HG02642 (cell line): ENCODE data around the gene PDK3.

ENCODE experiments used
- ATAC-seq: cut with Tn5 transposase; IDR thresholded peaks from one replicate; pipeline ENCODE4 v1.9.1; 2021; ENCODE audit warnings: mild to moderate bottlenecking; ENCODE audit not compliant: unreplicated experiment, poor library complexity

PDK3 gene

DNA sequence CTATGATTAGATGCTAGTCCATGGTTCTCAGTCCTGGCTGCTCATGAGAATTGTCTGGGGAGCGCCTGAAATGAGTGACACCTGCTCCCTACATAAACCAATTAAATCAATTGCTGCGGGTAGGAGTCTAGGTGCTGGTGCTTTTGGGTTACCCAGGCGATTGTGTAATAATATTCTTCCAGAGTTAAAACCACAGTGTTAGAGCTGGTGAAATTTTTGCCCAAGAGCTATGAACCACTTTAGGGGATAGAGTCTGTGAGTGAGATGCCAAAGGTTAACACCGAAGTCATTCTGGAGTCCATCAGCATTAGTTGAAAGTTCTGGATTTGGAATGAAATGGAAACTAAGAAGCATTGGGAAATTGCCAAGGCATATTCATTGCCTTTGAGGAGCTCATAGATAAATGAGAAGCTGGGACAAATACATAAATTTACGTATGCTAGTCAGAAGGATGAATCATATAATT is 15.3 kb downstream of the PDK3 start:
- ATAC-seq, result peak; percentile 49

DNA sequence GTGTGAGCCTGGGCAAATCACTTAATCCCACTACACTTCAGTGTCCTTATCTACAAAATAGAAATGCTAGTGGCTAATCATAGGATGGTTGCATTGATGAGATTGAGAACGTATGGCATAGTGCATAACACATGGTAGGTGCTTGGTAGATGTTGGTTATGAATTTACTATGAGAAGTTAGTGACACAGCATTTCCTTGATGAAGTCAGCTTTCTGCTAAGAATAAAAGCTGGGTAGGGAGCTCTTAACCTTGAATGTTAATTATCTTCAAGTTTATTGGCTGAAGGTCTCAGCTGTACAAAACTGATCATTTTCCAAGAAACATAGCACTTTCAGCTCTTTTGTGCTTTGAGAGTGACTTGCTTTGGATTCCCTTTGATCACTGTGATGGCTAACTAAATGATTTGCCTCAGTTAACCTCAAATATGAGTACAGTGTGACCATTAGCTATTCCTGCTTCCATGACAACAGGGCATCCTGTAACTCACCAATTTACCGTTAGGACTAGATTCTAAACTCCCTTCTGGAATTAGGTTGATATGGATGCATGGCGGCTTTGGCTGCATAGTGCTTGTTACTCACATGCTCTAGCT is 17.8 kb downstream of the PDK3 start:
- no peak for ATAC-seq

DNA sequence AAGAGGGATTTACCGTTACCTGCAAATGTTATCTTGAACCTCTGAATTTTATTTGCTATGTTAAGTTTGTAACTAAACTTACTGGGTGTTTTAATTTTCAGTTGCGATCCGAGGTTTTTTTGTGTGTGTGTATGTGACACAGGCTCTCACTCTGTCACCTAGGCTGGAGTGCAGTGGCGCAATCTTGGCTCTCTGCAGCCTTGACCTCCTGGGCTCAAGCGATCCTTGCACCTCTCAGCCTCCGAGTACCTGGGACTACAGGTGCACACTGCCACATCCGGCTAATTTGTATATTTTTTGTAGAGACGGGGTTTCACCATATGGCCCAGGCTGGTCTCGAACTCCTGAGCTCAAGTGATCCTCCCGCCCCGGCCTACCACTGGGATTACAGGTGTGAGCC is 18.5 kb downstream of the PDK3 start:
- ATAC-seq, result no peak

DNA sequence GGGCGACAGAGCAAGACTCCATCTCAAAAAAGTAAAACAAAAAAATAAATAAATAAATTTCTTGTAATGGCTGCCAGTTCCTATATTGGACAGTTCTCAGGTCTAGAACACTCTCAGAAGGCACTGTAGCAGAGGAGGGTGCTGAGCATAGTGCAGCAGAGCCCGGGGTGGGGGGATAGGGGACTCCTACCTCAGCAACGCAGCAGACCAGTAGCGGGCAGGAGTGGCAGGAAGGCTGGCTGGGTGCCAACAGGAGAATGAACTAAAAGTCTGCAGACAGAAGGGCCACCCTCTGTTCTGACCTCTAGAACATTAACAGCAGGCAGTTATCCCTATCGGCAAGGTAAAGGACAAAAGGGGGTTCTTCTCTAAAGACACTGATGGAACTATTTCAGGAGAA is 20.2 kb downstream of the PDK3 start:
- no peak for ATAC-seq

DNA sequence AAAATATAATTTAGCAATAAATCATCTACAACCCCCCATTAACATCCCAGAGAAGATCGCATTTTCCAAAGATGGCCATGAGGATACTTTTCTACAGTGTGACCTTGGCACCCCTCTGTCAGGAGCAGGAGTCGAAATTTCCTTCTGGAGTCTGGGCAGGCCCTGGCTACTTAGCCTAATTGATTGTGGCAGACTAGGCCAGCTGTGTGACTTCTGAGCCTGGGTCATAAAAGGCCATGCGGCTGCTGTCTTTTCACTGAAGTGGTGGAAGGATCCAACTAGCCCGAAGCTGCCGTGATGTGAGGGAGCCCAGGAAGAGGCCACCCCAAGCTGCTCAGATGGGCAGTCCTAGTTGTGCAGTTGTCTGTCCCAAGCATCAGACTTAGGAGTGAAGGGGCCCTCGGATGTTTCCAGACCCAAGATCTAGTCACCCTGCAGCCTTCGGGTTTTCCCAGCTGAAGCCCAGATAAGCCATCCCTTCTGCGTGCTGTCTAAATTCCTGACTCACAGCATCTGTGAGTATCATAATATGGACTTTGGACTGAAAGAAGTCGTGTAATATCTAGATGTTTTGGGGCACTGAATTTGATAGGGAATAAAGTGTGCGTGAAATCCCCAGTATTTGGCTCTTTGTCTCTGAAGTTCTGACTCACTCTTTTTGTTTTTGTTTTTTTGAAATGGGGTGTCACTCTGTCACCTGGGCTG is 21.0 kb downstream of the PDK3 start:
- no peak for ATAC-seq

DNA sequence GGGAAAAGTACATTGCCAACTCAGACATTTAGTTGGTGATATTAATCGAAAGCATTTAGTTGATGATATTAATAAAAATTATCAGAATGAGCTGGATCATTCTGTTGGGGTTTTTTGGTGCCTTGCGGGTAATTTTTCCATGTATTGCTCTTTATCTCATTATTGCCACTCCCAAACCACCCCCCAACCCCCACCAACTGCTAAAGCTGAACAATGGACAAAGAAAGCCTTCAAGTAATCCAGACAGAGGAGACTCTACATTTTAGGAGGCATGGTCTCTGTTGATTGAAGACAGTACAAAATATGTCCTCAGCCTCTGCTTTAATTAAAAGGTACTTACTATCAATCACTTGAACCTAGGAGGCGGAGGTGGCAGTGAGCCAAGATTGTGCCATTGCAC is 22.5 kb downstream of the PDK3 start:
- ATAC-seq, result no peak

DNA sequence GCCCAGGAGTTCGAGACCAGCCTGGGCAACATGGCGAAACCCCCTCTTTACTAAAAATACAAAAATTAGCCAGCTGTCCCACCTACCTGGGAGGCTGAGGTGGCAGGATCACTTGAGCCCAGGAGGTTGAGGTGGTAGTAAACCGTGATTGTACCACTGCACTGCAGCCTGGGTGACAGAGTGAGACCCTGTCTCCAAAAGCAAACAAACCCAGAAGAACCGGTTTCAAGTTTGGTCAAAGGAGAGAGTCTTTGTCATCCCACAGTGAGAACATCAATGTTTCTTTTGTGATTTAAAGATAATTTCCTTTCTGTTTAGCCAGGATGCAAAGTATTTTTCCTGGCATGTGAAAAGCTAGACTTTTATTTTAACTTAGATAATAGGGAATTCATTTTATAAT is 26.7 kb downstream of the PDK3 start:
- no peak for ATAC-seq

DNA sequence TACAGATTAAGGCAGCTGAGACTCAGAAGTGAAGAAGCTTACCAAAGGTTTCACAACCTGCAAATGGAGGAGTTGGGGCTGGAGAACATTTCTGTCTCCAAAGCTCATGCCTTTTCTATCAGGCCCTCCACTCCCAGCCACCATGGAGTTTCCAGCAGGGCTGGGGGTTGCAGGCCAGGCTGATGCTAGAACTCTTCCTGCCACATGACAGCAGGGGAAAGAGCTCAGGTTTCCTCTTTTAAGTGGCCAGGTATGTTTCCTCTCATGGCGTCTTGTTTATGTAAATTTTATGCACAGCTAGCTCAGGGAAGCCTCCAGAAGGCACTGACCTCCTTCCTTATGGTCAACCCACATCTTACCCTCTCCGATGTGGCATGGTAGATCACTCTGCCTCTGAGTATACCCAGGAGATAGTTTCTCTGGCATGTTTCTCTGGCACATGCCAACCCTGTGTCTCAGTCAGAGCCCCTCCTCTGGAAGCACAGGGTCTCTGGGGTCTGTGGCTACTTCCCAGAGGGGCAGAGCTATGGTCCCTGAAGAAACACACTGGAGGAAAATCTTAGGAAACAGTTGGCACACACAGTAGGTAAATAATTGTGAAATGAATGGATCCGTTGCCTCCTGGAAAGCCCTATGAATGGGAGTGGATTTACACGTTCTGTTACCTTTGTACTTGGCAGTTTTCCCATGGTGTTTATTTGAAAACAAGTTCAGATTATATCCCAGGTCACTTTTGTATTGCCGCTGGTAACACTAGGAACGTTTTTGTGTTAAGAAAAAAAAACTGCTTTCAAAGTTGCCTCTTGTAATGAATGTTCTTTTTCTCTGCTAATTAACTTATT is 28.9 kb downstream of the PDK3 start:
- ATAC-seq, result no peak

DNA sequence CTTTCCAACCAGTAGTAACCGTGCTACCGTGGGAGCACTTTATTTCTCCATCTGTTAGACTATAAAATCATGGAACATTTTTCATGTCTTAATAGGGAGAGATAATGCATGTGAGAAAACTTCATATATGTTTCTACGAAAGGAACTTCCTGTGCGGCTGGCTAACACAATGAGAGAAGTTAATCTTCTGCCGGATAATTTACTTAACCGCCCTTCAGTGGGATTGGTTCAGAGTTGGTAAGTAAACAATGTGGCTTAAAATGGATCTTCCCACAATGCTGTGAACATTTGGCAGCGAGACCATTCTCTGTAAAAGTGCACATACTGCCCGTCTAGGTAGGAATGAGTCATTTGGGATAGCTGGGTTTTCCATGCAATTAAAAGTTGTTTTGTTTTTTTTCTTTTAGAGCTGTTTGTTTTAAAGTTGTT is 29.6 kb downstream of the PDK3 start:
- no peak for ATAC-seq

DNA sequence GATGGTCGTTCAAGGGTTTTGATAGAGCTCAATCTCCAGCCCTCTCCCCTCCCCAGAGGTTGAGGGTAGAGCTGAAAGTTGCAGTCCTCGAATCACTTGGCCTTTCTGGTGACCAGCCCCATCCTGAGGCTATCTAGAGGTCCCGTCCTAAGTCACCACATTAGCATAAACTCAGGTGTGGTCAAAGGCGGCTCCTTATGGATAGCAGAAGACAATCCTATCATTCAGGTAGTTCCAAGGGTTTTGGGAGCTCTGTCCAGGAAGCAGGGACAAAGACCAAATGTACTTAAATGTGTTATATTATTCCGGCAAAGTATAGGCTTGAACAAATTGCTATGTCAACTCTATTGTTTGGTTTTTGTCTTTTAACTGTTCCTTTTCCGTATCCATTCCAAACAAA is 30.6 kb downstream of the PDK3 start:
- ATAC-seq, result no peak

DNA sequence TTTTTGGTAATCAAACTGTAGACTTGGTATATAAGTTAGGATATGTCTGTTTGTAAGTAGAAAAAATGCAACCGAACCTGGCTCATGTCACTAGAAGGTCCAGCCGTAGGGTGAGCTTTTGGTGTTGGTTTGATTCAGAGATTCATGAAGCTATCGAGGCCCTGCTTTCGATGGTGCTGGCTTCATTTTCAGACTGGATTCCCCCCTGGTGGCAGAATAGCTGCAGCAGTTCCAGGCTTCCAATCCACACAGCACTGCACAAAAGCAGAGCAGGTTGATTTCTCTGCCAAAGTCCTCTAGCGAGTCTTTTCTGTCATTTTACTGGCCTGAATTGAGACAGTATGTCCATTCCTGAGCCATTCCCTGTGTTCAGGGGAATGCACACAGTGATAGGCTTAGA is 33.1 kb downstream of the PDK3 start:
- no peak for ATAC-seq

DNA sequence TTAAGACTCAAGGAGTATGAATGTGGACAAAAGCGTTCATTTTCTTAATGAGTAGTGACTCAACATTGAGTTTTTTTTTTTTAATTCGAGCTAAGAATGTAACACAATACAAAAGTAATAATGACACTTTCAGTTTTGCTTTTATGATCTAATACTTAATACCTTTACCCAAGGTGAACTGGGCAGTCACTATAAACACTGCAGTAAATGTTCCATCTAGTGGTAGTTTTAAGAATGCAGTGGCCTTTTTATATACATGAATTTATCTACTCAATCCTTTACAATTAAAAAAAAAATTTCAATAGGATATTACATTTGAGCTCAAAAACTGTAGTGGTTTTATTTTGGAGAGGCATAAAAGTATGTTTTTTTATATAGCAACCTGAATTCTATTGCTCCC is 33.9 kb downstream of the PDK3 start:
- no peak for ATAC-seq

DNA sequence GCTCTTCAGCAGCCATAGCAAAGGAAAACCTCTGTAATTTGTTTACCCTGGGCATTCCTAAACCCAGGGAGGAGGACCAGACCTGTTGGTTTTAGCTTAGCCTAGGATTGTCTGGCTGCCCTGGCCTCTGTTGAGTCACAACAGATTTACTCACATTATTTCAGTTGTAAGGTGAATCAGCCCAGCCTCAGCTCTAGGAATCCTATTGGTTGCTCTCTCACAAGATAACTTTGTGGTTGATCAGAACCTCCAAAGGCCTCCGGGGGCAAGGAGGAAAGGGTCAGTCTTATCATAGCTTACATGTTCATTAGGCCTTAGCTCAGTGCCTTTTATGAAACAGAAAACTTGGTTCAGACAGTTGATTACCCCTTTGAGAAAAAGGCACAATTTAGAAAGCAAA is 41.0 kb downstream of the PDK3 start:
- no peak for ATAC-seq

DNA sequence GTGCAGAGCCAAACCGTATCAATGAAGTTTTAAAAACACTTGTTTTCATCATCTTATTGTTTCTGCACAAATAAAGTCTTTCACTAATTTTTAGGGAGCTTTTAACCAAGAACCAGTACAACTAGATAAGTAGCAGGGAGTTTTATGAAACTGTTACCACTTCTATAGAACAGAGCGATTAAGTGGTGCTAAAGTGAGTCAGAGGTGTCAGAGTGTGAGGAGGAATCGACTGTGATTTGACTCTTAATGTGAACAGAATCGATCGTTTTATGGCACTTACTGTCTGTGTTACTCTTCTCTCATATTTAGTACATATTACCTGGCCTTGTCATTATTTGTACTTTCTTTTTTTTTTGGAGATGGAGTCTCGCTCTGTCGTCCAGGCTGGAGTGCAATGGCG is 43.3 kb downstream of the PDK3 start:
- no peak for ATAC-seq

DNA sequence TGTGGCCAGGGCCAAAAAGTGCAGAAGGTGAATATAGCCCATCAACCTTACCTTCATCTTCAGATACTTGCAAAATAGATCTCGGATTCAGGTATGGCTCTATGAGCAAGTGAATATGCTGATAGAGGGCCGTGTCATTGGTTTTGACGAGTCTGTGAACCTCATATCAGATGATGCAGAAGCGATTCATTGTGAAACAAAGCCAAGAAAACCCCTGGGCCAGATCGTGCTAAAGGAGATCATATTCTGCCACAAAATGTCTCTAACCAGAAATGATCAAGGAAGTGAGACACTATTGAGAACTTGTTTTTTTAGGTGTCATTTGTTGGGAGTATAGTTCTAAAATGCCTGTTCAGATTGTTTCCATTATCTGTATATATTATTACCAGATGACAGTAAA is 48.3 kb downstream of the PDK3 start:
- peak; percentile 88 for ATAC-seq

DNA sequence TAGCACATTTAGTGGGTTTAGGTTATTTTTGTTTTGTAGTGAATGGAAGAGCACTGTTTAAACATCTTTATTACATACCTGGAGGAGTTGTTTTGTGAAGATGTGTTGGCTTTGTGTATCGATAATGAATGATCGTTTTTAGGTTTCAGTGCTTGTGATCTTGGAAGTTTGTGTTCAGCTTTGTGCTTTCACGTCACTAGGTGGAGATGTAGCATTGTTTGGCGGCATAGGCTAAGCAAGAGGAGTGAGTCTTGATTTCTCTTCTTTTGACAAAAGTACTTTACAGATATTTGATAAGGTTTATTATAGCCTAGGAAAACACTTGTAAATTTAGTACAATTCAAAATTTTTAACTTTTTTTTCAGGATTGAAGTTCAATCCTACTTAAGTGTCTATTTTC is 50.4 kb downstream of the PDK3 start:
- no peak for ATAC-seq

DNA sequence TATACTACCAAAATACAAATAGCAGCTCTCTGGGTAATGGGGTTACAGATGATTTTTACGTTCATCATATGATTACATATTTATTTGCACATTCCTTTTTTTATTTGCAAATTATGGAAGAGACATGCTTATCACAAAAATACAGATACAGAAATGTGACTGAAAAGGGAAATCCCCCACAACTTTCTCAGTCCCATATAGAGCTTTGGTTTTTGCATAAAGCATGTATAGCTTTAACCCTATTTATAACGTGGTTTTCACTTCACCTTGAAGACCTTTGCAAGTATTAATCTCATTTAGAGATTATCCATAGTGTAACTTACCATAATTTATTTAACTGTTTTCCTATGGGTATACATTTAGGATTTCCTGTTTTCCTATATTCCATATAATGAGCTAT is 55.4 kb downstream of the PDK3 start:
- ATAC-seq, result no peak

DNA sequence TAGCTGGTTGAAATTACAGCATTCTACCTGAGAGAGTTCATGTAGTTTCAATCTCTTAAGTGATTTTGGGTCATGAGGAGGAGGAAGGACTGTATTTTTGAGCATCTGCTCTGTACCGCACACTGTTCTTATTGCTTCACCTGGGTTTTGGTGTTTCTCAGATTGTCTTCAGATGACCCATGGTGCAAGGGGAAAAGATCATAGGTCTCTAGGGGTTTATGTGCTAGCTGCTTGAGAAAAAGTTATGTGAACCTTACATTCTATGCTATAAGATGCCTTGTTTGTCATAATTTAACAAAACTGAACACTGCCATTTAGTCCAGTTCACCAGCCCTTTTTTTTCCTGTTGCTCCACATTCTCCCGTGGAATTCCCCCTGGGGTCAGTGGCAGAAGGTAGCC is 60.4 kb downstream of the PDK3 start:
- no peak for ATAC-seq

DNA sequence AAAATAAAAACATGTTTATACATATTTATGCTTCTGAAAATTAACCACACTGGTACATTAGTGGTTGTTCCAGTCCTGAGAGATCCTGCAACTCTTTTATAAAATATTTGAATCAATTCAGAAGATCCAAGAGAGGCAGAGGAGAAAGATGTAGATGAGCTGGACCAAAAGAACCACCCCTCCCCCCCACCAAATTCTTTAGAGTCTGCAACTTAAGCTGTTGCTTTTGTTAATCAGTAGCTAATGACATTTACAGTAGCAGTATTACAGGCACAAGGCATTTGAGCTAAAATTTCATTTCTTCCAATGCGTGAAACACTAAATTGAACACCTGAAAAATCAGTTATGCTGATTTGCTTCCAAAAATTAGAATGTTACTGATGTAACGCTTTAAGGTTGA is 61.5 kb downstream of the PDK3 start:
- no peak for ATAC-seq

DNA sequence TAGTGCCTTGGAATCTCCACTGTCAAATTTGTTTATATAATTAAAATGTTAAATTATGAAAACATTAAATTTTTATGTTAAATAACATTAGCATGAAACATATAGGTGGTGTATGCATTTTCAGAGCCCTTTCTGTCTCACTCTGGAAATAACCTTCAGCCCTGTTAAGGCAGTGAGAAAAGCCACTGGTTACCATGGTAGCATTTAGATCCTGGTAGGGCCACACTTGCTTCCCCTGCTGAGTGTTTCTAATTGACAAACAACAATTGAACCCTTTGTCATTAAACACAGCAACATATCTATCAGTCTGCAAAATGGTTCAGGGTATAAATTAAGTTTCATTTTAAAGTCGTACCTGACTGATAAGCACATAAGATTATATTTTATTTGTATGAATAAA is 63.5 kb downstream of the PDK3 start:
- no peak for ATAC-seq

DNA sequence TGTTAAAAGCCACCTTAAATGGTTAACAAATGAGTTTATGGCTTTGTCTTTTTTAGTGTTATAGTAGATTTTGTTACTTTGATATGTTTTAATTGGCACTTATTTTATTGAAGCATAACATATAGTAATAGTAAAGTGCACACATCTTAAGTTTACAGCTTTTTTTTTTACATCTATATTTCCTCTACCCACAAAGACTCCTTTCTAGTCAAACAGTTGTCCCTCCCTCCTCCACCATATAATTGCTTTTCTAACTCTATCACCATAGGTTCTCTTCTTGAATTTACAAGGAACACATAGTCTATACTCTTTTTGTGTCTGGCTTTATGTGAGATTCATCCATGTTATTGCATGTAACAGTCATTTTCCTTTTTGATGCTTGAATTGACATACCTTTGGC is 71.5 kb downstream of the PDK3 start:
- ATAC-seq, result no peak
